Dendritic cell treated with granulocyte-macrophage colony-stimulating factor and Interleukin-4, amounts not matched to agents 40 ng/mL and 50 ng/mL, for 4 days (primary cell): ENCODE results near the gene GGA3.
"Not testable (repeated sequence)": the region's sequence is repeated elsewhere in the genome, so short reads cannot be mapped to it uniquely, and the experiment has no call there.

Source experiments
- H3K27ac Mint-ChIP-seq: one replicate; pipeline ENCODE4 v1.8.0; 2022; ENCODE audit warnings: mild to moderate bottlenecking, mixed read lengths
- H3K27me3 Mint-ChIP-seq: one replicate; pipeline ENCODE4 v1.8.0; 2022; ENCODE audit warnings: mild to moderate bottlenecking, mixed read lengths
- H3K36me3 Mint-ChIP-seq: one replicate; pipeline ENCODE4 v1.8.0; 2022; ENCODE audit warnings: low read depth, mixed read lengths
- H3K4me1 Mint-ChIP-seq: one replicate; pipeline ENCODE4 v1.8.0; 2022; ENCODE audit warnings: low read depth, mixed read lengths
- H3K4me3 Mint-ChIP-seq: one replicate; pipeline ENCODE4 v1.8.0; 2022; ENCODE audit warnings: mild to moderate bottlenecking, moderate library complexity, mixed read lengths
- H3K9me3 Mint-ChIP-seq: one replicate; pipeline ENCODE4 v1.8.0; 2022; ENCODE audit warnings: mixed read lengths
- intact Hi-C: fragments of 100-400 bp; cut with micrococcal nuclease; formaldehyde crosslinking; loops from one replicate; pipeline ENCODE4 v1.15.0; 2022

Gene GGA3

DNA sequence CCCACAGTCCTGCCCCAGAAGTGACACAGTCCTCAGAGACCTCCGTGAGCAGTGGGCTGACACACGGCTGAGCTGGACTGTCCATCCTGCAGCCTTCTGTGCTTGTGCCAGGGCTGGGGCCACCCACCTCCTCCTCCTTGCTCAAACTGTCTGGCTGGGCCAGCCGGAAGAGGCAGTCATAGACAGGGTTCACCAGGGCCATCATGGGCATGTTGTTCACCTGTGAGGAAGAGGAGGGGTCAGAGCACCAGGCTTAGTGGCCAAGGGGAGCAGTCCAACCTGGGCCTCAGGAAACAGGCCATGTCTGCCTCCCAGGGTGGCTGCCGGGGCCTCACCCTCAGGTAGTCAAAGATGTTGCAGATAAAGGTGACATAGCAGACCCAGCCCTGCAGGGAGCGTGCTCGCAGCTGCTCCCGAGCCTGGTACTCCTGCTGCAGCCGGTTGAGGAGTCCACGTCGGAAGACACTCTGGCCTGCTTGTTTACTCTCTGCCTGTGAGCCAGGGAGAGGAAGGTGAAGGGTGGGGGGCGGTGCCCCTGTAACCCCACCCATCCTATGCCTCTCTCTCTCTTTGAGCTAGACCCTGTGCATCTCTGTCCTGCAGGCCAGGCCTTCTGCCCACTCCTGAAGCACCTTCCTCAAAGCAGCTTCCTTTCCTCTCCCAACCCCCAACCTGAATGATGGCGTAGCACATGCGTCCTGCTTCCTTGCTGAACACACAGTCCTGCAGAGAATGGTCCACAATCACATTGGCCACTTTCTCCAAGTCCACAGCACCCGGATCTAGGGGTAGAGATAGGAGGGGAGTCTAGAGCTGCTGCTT is 6.2 kb upstream of the GGA3 start:
- H3K27me3 Mint-ChIP-seq: no peaks in the 10 kb centered on the region
- peaks cover 73% of the 10 kb centered on the region for H3K4me1 Mint-ChIP-seq
- peak overlapping the region; percentile 96 for H3K27ac Mint-ChIP-seq
- peaks cover 84% of the 10 kb centered on the region for H3K36me3 Mint-ChIP-seq
- intact Hi-C loops: no loop called here
- H3K9me3 Mint-ChIP-seq: no peaks in the 10 kb centered on the region
- peak overlapping the region; percentile 45 for H3K4me3 Mint-ChIP-seq

GRCh38 chr17:75267153-75267410 is 5.7 kb upstream of the GGA3 start:
- H3K9me3 Mint-ChIP-seq: no peaks in the 10 kb centered on the region
- H3K36me3 Mint-ChIP-seq: peaks cover 84% of the 10 kb centered on the region
- H3K27ac Mint-ChIP-seq: peak overlapping the region; percentile 96
- intact Hi-C loops: no loop called here
- no peaks in the 10 kb centered on the region for H3K27me3 Mint-ChIP-seq
- peak overlapping the region; percentile 45 for H3K4me3 Mint-ChIP-seq
- H3K4me1 Mint-ChIP-seq: peaks cover 73% of the 10 kb centered on the region

DNA sequence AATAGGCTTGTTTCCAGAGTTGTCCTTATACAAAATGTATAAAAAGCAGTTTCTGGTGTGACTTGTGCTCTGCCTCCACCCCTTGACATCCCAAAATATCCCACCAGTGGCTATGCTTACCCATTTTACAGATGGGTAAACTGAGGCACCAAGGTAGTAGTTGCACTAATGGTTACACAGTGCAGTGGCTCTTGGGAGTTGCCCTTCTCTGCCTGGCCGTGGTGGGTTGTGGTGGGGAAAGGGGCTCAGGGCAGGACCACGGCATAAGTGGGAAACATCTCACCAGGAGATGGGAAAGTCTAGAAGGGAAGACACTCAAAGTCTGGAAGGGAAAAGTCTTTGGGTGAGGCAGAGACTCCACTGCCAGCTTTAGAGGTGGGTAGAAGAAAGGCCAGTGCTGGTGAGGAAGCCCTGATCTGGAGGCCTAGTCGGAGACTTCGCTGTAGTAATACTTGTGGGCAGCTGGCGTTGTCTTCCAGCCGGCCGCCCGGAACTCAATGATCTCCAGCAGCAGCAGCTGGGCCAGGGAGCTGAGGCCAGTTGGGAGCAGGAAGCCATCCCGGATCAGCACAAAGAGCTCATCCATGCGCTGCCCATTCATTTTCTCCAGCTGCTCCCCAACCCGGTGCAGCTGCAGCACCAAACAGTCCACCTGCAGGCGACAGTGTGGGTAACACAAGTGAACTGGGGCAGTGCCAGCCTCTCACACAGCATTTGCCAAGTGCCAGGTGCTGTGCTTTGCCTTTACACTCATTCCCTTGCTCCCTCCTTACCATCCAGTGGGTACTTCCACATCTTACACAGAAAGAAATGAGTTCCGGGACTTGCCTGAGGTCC is 5.1 kb upstream of the GGA3 start:
- intact Hi-C loops: no loop called here
- no peaks in the 10 kb centered on the region for H3K9me3 Mint-ChIP-seq
- peak overlapping the region; percentile 50 for H3K4me3 Mint-ChIP-seq
- peaks cover 68% of the 10 kb centered on the region for H3K4me1 Mint-ChIP-seq
- H3K27ac Mint-ChIP-seq: peak overlapping the region; percentile 96
- peaks cover 84% of the 10 kb centered on the region for H3K36me3 Mint-ChIP-seq
- no peaks in the 10 kb centered on the region for H3K27me3 Mint-ChIP-seq

GRCh38 chr17:75265614-75266315 is 4.4 kb upstream of the GGA3 start:
- H3K9me3 Mint-ChIP-seq: no peaks in the 10 kb centered on the region
- no peaks in the 10 kb centered on the region for H3K27me3 Mint-ChIP-seq
- intact Hi-C loops: no loop called here

DNA sequence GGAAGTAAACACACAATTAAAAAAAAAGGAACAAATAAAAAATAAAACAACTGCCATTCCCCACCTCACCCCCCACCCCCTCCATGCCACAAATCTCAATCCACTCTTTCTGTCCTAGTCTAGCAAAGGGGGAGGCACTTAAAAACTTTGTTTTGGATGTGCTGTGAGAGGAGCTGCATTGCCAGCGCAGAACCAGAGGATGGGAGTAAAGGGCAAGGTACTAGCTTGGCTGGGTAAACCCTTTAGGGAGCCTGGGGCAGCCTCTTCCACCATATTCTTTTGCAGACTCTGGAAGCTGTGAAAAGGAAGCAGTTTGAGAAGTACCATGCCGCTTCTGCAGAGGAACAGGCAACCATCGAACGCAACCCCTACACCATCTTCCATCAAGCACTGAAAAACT is 1.6 kb upstream of the GGA3 start:
- intact Hi-C loops: no loop called here
- no peak overlapping the region for H3K27ac Mint-ChIP-seq

More at GRCh38 chr17:75265614-75266315, 4.4 kb upstream of the GGA3 start:
- H3K36me3 Mint-ChIP-seq: peaks cover 90% of the 10 kb centered on the region
- peak overlapping the region; percentile 96 for H3K27ac Mint-ChIP-seq
- H3K4me1 Mint-ChIP-seq: peaks cover 69% of the 10 kb centered on the region
- H3K4me3 Mint-ChIP-seq: peak overlapping the region; percentile 46

GRCh38 chr17:75262112-75262606 is 753 bp upstream of the GGA3 start:
- Mint-ChIP-seq H3K27me3 (no peaks in the 10 kb centered on the region), H3K36me3 (peaks cover 85% of the 10 kb centered on the region), H3K4me1 (peaks cover 75% of the 10 kb centered on the region), H3K4me3 (peak overlapping the region; percentile 86), H3K9me3 (no peaks in the 10 kb centered on the region), H3K27ac (peak overlapping the region; percentile 98)
- intact Hi-C loops: no loop called here

More for the DNA sequence above, 1.6 kb upstream of the GGA3 start:
- peaks cover 91% of the 10 kb centered on the region for H3K36me3 Mint-ChIP-seq
- no peaks in the 10 kb centered on the region for H3K9me3 Mint-ChIP-seq
- peaks cover 75% of the 10 kb centered on the region for H3K4me1 Mint-ChIP-seq
- H3K4me3 Mint-ChIP-seq: peak overlapping the region; percentile 86
- H3K27me3 Mint-ChIP-seq: no peaks in the 10 kb centered on the region

DNA sequence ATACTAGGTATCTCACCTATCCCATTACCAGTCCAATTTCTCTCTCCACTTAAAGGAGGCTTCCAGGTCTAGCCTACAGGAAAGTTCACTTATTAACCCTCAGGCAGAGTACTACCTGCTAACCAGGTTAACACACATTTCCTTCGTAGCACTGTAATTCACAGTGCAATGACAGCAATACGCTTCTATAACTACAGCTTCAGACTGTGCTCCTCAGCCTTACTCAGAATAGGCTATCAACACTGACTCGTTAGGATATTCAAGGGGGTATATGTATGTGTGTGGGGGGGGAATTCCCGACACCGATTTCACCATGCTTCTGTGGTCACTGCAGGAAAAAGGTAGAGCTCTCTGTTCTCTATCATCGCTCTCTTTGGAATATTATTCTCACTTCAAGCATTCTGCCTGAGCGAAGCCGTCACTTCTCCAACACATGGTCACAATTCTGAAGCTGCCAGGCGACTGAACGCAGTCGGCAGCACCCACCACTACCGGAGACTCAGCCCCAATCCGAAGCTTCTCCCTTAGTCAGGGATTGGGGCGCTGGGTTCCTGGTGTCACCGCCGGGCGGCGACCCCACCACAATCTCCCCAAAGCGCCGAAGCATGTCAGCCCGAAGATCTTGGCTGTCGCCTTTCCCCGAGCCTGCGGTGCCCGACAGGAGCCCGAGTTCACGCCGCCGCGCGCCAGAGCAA is 618 bp downstream of the GGA3 start:
- peak overlapping the region; percentile 86 for H3K4me3 Mint-ChIP-seq
- H3K36me3 Mint-ChIP-seq: peaks cover 72% of the 10 kb centered on the region
- peak overlapping the region; percentile 98 for H3K27ac Mint-ChIP-seq
- H3K4me1 Mint-ChIP-seq: peaks cover 76% of the 10 kb centered on the region
- no peaks in the 10 kb centered on the region for H3K9me3 Mint-ChIP-seq
- intact Hi-C loops: no loop called here
- no peaks in the 10 kb centered on the region for H3K27me3 Mint-ChIP-seq

GRCh38 chr17:75257228-75257627 is 4.2 kb downstream of the GGA3 start:
- H3K27me3 Mint-ChIP-seq, H3K4me3 Mint-ChIP-seq, H3K27ac Mint-ChIP-seq, intact Hi-C loops, H3K9me3 Mint-ChIP-seq: not testable (repeated sequence)
- peaks cover 88% of the 10 kb centered on the region for H3K4me1 Mint-ChIP-seq
- peaks cover 69% of the 10 kb centered on the region for H3K36me3 Mint-ChIP-seq

- Mint-ChIP-seq H3K4me1 (peaks cover 98% of the 10 kb centered on the region), H3K36me3 (peaks cover 59% of the 10 kb centered on the region), H3K27ac (peak overlapping the region; percentile 66)
- H3K4me3 Mint-ChIP-seq, H3K27me3 Mint-ChIP-seq, H3K9me3 Mint-ChIP-seq, intact Hi-C loops: not testable (repeated sequence)
Measured at GRCh38 chr17:75255954-75256698, 5.3 kb downstream of the GGA3 start.

- peaks cover 44% of the 10 kb centered on the region for H3K36me3 Mint-ChIP-seq
- peaks cover 78% of the 10 kb centered on the region for H3K4me1 Mint-ChIP-seq
- no peaks in the 10 kb centered on the region for H3K9me3 Mint-ChIP-seq
- H3K4me3 Mint-ChIP-seq: no peak overlapping the region
- H3K27ac Mint-ChIP-seq: peak overlapping the region; percentile 10
- intact Hi-C loops: no loop called here
- H3K27me3 Mint-ChIP-seq: no peaks in the 10 kb centered on the region
Measured at GRCh38 chr17:75252039-75252816, 9.2 kb downstream of the GGA3 start.

GRCh38 chr17:75250009-75250471 is 11.4 kb downstream of the GGA3 start:
- H3K27me3 Mint-ChIP-seq: no peaks in the 10 kb centered on the region
- H3K4me3 Mint-ChIP-seq: peak overlapping the region; percentile 34
- no peaks in the 10 kb centered on the region for H3K9me3 Mint-ChIP-seq
- intact Hi-C loops: no loop called here
- peaks cover 74% of the 10 kb centered on the region for H3K4me1 Mint-ChIP-seq
- peak overlapping the region; percentile 49 for H3K27ac Mint-ChIP-seq
- H3K36me3 Mint-ChIP-seq: peaks cover 60% of the 10 kb centered on the region

- Mint-ChIP-seq H3K4me1 (peaks cover 74% of the 10 kb centered on the region), H3K4me3 (peak overlapping the region; percentile 34), H3K36me3 (peaks cover 60% of the 10 kb centered on the region)
Measured at GRCh38 chr17:75249564-75249963, 11.8 kb downstream of the GGA3 start.

More at GRCh38 chr17:75249564-75249963, 11.8 kb downstream of the GGA3 start:
- no peaks in the 10 kb centered on the region for H3K9me3 Mint-ChIP-seq
- intact Hi-C loops: no loop called here
- no peaks in the 10 kb centered on the region for H3K27me3 Mint-ChIP-seq
- H3K27ac Mint-ChIP-seq: peak overlapping the region; percentile 49
